Measurements from ENCODE around the gene NCK2.

Gene NCK2

DNA sequence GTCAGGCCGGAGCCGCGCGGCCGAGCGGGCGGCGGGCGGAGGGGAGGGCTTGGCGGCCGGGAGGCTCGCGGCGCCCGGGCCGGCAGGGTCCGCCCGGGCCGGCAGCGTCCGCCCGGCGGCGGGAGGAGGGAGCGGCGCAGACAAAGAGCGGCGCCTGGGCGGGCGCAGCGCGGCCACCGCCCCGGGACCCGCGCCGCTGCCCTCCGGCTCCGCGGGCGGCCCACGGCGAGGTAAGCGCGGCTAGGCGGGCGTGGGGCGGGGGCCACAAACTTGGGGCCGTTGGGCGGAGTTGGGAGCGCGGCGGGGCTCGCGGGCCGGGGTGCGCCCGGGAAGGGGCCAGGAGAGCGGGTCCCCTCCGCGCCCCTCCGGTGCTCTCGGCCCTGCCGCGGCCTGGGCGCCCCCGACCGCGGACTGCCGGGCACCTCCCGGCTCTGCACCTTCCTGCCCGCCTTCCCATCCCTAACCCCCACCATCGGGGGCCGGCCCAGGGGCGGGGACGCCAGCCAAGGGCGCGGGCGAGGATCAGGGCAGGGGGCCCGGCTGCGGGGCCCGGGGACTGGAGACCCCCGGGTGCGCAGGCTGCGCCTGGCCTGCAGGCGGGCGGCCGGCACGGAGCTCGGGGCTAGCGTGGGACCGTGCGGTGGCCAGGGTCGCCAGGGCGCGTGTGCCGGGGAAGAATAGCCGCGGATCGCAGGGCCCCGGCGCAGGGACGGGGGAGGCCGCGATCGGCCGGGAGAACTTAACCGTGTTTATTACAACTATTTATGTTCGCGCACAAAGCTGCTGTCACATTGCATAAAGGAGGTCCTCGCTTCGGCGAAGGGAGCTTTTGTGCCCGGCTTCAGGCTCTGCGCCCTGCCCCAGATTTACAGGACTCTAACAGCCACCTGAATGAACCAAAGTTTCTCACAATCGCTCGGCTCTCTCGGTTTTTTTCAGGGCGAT lies at the start of gene NCK2:
Gene NCK2 (plus strand): TSS at position 4 of the 945 bp plus-strand sequence. CDS start 110,152 bp downstream, outside the sequence.
- DNase-seq (ENCODE audit: low spot score): no peak

DNA sequence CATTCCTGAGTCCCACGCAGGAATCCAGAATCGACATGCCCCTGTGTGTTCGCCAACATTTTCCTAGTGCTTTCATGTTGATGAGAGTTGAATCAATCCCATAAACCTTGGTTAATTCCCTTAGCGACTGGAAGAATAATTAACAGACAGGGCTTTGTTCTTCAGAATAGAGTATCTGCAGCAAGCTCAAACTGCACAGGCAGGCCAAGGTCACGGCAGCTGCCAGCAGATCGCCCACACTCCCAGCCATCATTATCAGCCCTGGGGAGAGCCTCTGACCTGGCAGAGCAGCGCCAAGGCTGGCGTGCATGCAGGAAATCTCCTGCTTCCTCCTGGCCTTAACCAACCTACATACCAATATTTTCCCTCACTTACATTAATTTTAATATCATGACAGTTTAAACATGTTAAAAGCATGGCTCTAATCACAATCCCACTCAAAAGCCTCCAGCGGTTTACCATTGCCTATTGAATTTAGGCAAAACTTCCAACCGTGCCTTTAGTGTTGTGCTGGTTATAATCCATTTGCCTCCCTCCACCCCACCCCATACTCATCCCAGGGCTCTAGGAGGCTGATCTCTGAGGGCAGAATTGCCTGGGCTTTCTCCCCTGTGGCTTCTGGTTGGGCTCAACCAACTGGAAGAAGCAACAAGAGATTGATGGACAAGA lies 46.8 kb upstream of the NCK2 start:
- DNase-seq (ENCODE audit: low spot score): no peak

DNA sequence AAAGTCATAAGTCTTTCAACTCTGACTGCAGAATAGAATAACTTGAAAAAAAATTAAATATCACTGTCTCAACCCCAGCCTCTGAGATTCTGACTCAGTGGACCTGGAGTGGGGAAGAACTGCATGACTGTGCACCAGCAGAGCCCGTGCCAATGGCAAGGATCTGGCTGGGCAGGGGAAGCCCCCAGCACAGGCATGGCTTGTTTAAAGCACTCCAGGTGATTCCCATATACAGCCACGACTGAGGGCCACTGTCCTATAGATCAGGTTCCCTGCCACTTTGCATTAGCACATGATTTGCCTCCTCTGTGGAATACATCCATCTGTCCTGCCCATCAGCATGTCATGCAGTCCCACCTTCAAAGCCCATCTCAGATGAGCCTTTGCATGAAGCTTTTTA lies 45.9 kb upstream of the NCK2 start:
- DNase-seq (ENCODE audit: low spot score): no peak

DNA sequence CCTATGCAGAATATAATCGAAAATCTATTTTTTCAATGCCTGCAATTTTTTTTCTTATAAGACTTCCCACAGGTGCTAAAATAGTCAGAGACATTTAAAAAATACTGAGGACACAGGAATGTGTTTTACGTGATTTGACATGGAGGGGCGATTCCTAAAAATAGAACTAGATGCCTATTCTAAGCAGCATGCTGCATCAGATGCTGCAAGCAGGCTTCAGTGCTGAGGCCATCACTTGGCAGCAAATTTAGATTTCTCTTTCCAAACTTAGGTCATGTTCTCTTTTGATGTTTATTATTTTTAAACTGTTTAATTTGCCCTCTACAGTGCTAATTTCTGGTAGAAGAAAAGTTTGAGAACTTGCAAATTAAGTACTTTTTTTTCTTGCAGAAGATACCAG lies 43.7 kb upstream of the NCK2 start:
- DNase-seq (ENCODE audit: low spot score): no peak

DNA sequence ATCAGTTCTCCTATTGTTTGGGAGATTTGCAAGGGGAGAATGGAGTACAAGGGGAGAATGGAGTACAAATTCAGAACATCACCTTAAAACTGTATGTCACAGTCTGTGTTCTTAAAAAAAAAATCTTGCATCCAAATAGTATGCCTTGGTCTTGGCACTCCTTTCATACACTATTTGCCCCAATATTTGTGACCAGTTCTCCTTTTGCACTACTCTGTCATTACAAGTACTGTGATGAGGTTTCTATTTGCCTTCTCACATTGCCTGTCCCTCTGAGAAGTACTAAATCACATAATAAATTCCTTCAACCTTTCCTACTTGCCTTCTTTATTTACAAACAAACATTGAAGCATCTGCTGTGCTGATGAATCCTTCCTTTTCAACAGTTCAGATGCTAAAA lies 36.0 kb upstream of the NCK2 start:
- no peak for DNase-seq (ENCODE audit: low spot score)

DNA sequence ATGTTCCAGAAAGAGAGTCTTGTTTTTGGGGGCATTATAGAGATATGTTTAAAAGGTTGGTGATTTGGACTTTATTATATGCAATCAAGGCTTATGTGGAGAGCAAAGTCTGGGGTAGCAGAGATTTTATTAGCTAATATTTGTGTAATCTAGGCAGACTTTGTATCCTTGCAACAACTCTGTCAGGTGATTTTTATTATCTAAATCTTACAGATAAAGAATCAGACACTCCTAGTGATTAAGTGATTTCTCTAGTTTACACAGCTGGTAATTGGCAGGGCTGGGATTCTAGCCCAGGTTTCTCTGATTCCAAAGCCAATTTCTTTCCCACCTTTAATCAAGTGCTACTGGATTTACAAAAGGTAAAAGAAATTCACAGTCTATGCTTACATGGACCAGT lies 33.3 kb upstream of the NCK2 start:
- no peak for DNase-seq (ENCODE audit: low spot score)

DNA sequence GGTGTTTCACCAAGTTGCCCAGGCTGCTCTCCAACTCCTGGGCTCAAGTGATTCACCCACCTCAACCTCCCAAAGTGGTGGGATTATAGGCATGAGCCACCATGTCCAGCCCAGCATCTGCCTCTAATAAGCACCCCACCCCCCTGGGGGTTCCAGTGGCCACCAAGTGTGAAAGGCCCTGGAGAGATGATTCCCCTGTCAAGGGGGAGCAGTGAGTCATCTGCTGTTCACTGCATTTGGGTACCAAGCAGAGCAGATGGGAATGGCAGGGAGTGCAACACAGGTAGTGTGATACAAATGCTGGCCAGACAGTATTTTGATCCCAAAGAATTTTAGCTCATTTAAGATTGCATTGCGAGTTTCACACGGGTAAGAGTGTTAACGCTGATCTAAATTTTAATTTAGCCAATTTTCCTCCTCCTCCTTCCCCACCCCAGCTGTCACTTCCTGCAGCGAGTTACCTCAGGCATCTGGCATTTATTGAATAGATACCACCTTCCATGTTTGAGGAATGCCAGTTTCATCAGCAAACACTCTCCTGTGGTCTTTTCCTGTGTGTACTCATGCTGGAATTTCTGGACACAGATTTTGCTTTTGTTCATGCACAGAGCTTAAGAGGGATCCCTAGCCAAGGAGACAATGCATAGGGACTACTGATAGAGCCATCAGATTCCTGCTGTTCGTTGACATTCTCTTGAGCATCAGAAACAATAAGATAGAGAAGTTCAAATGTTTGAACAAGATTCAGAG lies 32.4 kb upstream of the NCK2 start:
- DNase-seq (ENCODE audit: low spot score): no peak

DNA sequence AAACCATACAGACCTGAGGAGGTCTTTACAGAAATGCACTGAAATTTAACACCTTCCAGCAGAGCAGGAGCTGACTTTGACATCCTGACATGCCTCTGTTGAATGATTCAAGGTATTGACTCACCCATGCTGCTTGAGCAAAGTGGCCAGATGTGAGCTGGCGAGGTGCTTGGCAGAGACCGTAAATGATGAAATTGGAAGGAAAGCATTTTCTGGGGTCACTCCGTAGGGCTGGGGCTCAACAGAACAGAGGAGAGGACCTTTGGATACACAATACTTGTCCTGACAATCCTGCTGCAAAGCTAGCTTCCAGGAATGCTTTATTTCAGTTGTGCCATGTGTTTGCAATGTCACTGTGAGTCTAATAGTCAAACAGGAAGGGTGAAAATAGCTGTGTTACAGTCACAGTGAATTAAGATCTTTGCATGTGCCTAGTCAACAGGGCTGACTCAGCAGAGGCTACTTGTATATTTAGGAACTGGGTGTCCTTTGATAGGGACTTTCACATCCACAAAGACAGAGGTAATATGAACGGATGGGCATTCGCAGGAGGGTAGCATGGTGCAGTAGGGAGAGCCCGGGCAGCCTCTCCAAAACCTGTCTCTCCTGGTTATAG lies 31.6 kb upstream of the NCK2 start:
- no peak for DNase-seq (ENCODE audit: low spot score)

DNA sequence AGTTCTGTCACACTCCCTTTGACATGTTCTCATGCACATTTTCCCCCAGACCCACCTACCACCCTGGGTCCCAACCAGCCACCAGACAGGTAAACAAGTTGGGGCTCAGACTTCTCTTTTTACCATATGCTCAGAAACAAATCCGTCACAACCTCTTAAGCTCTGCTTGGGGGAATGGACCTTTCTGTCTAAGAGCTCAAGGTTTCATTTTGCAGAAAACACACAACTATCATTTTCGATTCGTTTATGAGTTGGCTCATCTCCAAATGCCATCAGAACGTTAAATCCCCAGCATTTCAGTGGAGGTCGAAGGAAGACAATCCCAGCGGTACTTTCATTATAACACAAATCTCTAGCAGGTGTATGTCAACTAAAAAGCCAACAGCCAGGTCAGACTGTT lies 30.6 kb upstream of the NCK2 start:
- DNase-seq (ENCODE audit: low spot score): no peak

DNA sequence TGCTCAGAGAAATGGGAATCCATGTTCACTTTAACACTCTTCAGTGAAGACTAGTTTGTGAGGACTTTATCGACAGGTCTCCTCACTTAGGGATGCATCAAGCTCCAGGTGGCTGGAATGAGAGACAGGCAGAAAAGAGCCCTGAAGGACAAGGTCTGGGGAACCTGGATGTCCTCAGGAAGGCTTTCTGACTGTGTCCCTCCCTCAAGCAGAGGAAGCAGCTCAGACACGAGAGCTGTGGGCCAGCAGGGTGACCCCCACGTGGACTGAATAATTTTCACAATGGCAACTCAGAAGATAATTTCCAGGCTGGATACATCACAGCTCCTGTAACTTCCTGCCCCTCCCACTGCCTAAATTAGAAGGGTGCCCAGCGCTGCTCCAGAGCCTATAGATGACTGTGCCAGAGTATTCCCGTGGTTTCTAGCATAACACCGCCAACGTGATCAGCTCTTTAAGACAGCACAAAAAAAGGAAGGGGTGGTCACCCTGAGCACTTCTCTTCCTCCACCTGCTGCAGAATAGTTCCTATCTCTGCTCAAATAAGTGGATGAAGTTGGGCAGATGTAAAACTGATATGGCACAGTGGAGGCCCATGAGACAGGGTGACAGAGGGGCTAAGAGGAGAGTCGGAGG lies 25.7 kb upstream of the NCK2 start:
- DNase-seq (ENCODE audit: low spot score): no peak

DNA sequence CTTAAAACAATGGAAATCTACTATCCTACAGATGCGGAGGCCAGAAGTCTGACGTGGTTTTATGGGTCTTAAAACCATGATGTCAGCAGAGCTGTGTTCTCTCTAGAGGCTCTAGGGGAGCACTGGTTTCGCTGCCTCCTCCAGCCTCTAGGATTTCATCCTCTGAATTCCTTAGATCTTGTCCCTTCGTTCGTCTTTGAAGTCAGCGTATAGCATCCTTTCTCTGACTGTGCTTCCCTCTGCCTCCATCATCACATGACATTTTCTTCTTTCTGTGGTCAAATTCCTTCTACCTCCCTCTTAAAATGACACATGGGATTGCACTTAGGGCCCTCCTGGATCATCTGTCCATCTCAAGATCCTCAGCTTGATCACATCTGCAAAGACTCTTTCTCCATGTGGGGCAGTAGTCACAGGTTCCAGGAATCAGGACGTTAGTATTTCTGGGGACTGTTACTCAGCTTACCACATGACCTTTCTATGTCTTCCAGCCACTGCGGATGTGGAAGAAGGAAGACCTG lies 22.7 kb upstream of the NCK2 start:
- no peak for DNase-seq (ENCODE audit: low spot score)

DNA sequence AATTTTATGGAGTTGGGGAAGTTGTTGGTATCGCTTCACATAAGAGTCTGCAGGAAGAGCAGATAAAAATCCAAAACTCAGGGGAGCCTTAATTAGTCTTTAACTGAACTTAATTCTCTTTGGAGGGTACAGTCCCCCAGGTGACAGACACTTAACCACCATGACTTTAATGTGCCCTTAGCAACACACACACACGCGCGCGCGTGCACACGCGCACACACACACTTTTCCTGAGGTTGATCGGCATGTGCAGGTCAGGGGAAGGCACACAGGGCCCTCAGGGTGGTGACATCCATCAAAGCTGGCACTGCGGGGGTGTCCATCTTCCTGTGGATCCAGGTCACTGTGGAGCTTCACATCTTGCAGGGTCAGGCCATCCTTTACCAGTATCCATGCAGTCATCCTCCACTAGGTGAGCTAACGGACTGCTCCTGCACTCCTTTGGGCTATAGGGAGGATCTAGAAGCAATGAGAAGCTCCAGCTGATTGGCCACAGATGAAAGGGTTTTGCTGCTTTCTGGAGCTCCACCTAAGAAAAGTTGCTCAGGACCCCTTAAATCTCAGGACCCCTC lies 21.9 kb upstream of the NCK2 start:
- no peak for DNase-seq (ENCODE audit: low spot score)

DNA sequence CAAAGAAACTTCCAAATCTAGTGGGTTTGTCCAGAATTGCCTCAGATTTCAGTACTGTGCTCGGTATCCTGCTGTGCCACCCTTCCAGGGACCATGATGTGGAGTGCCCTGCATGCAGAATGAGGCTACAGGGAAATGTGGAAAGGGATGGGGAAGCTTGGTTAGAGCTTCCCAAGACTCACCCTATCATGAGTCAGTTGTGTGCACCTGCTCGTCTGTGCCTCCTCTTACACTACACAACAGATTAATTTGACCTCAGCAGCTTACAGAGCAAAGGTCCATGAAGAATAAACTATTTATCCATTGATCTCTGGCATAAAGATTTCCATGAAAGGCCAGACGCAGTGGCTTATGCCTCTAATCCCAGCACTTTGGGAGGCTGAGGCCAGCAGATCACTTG lies 21.3 kb upstream of the NCK2 start:
- DNase-seq (ENCODE audit: low spot score): no peak

DNA sequence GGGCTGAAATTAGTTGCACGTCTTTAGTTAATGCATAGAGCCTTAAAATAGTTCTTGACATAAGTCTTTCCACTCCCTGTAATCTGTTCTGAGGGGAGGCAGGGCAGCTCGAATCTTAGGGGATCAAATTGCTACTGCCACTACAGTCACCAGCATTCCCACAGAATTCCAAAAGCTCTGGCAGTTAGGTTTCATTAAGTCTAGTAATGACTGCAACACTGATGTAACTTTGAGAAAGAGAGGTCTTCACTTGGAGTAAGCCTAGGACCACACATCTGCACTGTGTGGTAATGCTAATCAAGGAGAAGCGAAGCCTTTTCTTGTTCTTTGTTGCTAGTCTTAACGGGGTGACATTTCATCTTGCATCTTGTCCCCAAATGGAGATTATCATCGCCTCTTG lies 19.3 kb upstream of the NCK2 start:
- DNase-seq (ENCODE audit: low spot score): no peak

DNA sequence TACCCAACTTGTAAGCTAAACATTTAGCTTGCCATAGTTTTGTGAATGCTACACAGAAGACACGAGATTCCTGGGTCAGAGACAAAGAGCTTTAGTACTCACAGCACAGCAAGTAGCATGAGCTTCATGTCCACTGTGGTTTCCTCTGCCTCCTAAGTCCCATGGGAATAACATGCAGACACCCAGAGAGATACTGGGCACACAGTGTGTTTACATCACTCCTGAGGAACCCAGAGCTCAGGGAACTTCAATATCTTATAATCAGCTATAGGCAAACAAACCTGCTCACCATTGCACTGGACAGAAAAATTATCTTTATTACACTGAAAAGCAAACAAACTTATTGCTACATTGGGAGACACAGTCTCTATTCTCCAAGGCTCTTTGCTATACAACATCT lies 14.5 kb upstream of the NCK2 start:
- no peak for DNase-seq (ENCODE audit: low spot score)

DNA sequence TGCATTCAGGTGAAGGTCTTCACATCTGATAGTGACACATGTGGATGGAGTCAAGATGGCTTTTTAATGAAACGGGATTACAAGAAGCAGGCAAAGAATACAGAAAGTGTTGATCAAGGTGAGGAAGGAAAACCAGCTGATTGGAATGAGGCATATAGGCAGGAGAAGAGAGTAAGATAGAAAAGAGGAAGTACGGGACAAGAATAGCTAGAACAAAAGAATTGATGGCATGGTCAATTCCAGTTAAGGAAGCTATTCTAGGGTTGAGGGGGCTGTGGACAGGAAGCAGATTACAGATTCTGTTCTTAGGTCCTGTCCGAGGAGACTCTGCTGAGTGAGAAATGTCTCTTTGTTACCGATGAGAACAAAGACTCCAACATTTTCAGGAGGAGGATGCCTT lies 13.2 kb upstream of the NCK2 start:
- DNase-seq (ENCODE audit: low spot score): no peak

DNA sequence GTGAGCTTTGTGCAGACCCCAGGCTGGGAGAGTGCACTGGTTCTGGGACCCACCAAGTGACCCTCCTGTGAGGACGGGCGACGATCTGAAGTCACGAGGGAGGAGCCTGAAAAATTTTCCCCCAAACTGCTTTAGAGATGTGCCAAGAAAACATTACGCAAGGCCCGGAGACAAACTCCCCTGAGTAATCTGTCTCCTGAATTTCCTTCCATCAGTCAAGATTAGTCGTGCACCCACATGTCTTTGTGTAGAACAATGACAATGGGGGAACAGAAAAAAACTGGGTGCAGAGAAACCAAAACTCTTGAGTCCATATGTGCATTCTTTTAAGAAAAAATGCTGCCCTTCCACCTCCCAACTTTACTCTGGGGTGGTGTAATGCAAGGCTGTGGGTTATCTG lies 12.6 kb upstream of the NCK2 start:
- no peak for DNase-seq (ENCODE audit: low spot score)

DNA sequence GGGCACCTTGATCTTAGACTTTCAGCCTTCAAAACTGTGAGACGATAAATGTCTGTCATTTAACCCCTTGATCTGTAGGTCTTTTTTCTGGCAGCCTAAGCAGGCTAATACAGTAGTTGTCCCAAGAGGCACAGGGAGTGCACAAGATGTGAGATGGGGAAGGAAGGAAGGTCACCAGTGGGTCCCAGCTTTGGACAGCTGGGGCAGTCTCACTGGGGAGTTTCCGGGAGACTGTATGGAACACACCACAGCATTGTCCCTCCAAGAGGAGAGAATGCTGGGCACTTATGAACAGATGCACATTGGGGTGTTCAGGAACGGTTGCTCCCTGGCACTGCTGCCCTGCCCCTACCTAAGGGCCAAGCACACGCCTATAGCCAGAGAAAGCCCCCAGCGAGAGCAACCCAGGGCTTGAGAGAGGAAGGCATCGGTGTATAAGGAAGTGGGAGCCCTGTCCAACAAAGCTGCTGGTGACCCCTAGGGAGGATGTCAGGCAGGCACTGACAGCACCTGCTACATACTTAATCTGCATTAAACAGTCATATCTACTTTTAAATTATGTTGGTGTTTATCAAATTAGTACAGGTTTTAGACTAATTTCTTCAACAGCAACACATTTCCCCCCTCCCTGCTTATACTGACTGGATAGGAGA lies 11.6 kb upstream of the NCK2 start:
- DNase-seq (ENCODE audit: low spot score): no peak

DNA sequence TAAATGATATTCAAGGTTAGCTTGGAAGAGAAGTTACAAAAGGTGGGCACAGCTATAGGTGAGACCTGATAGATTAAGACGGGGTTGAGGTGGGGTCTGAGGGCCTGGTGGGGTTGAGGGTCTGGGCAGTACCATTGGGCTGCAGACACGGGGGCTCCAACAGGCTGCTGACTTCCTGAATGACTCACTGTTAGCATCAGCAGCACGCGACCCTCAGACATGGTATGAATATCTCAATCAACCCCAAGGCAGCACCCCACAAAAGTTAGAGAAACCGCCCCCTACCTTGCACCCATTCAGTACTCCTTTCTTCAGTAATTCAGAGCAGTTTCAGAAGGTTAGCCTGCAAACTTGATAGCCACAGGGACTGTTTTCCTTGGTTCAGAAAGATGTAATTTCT lies 10.8 kb upstream of the NCK2 start:
- no peak for DNase-seq (ENCODE audit: low spot score)

DNA sequence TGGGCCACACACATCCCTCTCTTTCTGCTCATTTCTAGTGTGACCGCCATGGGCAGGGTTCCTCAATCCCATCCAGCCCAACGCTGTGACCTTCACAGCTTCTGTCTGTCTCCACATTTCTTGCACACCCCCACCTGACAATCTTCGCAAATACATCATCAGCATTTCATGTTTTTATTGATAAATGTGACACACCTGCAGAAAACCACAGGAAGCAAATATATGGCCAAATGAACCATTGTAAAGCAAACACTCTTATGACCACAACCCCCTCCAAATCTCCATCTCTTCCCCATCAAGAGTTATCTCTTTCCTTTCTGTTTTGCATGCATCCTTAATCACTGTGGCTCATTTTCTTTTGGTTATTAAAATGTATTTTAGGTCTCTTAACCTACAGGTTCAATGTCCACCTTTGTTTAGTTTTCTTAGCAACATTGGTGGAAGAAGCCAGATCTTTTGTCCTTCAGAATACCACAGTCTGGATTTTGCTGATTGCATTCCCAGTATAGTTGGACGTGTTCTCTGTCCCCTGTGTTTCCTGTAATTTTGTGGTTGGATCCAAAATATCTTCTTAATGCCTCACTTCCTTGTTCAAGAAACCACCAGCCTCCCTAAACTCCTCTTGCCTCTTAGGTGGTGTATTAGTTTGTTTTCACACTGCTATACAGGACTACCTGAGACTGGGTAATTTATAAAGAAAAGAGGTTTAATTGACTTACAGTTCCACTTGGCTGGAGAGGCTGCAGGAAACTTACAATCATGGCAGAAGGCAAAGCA lies 9.8 kb upstream of the NCK2 start:
- no peak for DNase-seq (ENCODE audit: low spot score)
